HG02763 (cell line): Measurements from ENCODE around the gene CNGA4.
"Not testable (repeated sequence)": the region's sequence is repeated elsewhere in the genome, so short reads cannot be mapped to it uniquely, and the experiment has no call there.

Experiments
- ATAC-seq: cut with Tn5 transposase; IDR thresholded peaks from one replicate; pipeline ENCODE4 v1.9.1; 2021; ENCODE audit warnings: mild to moderate bottlenecking, moderate library complexity; ENCODE audit not compliant: unreplicated experiment

Gene CNGA4

DNA sequence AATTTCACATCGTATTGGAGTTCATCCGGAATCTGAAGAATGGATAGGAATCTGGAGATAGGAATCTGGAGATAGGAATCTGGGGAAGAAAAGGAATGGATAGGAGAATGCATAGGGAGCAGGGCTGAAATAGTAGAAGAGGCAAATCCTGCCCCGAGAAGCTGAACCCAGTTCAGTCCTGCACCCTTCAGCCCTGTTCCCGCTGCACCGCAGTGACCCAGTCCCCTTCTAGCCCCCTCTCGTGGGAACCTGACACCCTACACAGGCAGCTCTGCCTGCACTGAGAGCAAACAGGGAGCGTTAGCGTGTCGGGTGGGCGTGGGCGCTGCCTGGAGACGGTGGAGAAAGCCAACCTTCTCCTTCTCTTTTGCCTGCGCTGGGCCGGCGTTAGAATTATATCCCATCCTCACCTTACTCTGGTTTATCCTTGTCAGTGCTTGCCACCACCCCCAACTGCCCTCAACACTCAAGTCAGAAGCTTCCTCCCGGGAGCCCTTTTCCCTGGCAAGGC, 19.7 kb downstream of the CNGA4 start:
- ATAC-seq = no peak

DNA sequence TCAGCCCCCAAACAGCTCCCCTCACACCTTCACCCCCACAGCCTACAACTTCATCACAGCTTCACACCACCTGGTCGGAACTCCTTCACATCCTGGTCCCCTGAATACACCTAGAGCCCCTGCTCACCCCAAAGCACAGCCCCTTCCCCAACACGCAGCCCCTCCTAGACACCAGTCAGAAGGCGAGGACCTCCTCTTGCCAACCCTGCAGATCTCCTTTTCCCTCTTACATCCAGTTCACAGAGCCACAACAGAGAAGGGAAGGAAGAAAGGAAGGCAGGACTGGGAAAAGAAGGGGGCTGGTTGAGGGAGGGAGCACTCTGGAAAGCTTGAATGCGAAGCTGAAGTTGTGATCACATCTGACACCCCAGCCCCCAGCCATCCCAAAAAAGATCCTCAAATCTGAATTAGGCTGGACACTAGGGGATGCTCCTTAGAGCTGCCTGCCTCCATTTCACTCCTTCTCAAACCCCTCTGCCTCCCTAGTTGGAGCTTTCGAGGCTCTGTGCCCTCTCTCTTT, 21.4 kb downstream of the CNGA4 start:
- no peak for ATAC-seq

DNA sequence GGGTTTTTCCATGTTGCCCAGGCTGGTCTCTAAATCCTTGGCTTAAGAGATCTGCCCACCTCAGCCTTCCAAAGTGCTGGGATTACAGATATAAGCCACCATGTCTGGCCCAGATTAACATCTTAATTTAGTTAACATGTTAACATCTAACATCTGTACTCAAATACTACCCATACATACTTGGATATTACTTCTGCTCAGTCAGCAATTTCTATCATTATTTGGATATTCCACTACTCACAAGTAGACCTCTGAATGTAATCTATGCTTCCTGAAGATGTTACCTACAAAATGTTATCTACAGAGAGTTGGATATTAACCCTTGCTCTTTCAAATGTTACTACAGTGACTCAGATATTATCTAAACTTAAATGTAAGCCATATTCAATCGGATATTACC, 24.8 kb downstream of the CNGA4 start:
- no peak for ATAC-seq

GRCh38 chr11:6268820-6269219, 29.9 kb downstream of the CNGA4 start:
- ATAC-seq = no peak

DNA sequence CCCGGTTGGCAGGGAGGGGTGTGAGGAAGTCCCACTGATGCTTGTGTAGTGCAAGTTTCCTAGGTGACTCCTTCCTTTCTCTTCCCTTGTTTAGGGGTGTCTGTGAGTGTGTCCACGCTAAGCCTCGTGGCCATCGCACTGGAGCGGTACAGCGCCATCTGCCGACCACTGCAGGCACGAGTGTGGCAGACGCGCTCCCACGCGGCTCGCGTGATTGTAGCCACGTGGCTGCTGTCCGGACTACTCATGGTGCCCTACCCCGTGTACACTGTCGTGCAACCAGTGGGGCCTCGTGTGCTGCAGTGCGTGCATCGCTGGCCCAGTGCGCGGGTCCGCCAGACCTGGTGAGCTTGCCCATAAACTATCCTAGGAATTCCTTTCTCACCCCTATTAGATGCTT, 31.1 kb downstream of the CNGA4 start:
- ATAC-seq = no peak

DNA sequence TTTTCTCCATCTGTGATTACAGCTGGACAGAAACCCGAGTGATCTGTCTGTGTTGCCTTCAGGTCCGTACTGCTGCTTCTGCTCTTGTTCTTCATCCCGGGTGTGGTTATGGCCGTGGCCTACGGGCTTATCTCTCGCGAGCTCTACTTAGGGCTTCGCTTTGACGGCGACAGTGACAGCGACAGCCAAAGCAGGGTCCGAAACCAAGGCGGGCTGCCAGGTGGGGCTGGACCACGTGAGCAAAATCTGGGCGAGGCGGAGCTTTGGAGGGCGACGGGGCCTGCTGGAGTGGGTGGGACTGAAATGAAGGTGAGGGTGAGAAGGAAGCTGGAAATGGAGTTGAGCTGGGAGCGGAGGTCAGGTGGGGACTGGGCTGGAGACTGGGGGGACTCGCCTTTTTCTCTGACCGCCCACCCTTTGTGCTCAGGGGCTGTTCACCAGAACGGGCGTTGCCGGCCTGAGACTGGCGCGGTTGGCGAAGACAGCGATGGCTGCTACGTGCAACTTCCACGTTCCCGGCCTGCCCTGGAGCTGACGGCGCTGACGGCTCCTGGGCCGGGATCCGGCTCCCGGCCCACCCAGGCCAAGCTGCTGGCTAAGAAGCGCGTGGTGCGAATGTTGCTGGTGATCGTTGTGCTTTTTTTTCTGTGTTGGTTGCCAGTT, 31.8 kb downstream of the CNGA4 start:
- ATAC-seq = no peak

GRCh38 chr11:6271598-6271997, 32.7 kb downstream of the CNGA4 start:
- no peak for ATAC-seq

GRCh38 chr11:6273188-6273587, 34.3 kb downstream of the CNGA4 start:
- ATAC-seq = no peak

DNA sequence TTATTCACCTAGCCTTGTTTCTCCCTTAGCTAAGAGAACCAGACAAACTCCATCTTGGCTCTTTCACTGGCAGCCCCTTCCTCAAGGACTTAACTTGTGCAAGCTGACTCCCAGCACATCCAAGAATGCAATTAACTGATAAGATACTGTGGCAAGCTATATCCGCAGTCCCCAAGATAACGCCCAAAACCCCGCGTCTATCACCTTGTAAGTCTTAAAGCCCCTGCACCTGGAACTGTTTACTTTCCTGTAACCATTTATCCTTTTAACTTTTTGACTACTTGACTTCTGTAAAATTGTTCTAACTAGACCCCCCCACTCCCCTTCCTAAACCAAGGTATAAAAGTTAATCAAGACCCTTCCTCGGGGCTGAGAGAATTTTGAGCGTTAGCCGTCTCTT, 41.9 kb downstream of the CNGA4 start:
- not testable (repeated sequence) for ATAC-seq

DNA sequence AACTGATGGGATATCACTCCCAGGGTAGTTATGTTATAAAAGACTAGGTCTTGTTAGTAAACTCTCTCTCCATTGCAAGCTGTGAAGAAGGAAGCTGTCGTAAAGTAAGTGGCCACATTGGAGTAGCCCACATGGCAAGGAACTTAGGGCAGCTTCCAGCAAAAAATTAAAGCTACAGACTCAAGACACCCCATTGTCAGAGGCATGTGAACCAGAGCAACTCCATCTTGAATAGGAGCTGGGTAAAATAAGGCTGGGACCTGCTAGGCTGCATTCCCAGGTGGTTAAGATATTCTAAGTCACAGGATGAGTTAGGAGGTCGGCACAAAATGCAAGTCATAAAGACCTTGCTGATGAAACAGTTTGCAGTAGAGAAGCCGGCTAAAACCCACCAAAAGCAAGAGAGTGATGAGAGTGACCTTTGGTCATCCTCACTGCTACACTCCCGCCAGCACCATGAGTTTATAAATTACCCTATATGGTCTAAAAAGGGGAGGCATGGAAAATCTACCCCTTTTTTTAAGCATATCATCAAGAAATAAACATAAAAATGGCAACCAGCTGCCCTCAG, 44.6 kb downstream of the CNGA4 start:
- ATAC-seq = no peak

DNA sequence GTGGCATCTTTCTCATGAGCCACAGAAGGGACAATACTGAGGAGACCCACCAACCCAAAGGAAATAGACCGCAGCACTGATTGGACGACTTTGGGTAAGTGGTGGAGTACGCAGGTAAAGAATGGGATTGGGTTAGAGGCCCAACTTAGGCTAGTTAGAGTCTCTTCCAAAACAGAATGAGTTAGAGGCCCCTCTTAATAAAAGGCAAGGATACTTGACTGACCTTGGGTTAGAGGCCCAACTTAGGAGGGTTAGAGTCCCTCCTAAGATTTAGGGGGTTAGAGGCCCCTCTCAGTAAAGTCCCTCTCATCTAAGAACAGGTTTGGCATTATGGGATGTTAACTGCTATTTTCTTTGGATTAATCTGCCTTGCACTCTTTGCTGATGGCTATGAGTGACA, 45.4 kb downstream of the CNGA4 start:
- no peak for ATAC-seq

DNA sequence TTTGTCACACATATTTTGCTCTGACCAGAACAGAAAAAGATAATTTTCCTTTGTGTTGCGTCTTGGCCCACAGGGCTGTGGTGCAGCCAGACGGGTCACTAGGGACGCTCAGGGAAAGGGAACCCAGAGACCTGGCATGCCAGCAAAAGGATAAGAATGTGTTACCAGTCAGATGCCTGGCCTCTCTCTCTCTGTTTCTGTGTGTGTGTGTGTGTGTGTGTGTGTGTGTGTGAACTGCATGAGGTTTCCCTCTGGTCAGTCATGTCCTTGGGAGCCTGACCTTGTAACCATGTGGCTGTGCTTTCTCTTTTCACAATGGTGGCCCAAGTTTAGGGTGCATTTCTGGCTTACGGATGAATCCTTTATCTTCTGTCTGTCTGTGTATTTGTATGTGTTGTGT, 46.1 kb downstream of the CNGA4 start:
- ATAC-seq = no peak
